HS-27A (cell line): Measurements from ENCODE around the gene NEO1.

ENCODE experiments used
- DNase-seq: peaks from one replicate; pipeline ENCODE4 v3.0.0-alpha.2; 2012; ENCODE audit warnings: low read depth, missing footprints

NEO1 gene

GRCh38 chr15:73051807-73052652 lies at the start of gene NEO1:
NEO1 (plus strand) TSS chr15:73052463; CDS start chr15:73052676, 213 bp downstream.
- peak; percentile 54 for DNase-seq

GRCh38 chr15:73004462-73004861 lies 47.8 kb upstream of the NEO1 start:
- no peak for DNase-seq

- DNase-seq: no peak
Measured at GRCh38 chr15:73005032-73005431, 47.2 kb upstream of the NEO1 start.

GRCh38 chr15:73005446-73005845 lies 46.8 kb upstream of the NEO1 start:
- DNase-seq: no peak

- DNase-seq: no peak
Measured at GRCh38 chr15:73006523-73006922, 45.7 kb upstream of the NEO1 start.

GRCh38 chr15:73009066-73010056 lies 42.9 kb upstream of the NEO1 start:
- DNase-seq: no peak

GRCh38 chr15:73010154-73011152 lies 41.8 kb upstream of the NEO1 start:
- DNase-seq: no peak

- DNase-seq: no peak
Measured at GRCh38 chr15:73014904-73015303, 37.4 kb upstream of the NEO1 start.

- DNase-seq: no peak
Measured at GRCh38 chr15:73015493-73015892, 36.8 kb upstream of the NEO1 start.

- no peak for DNase-seq
Measured at GRCh38 chr15:73017987-73018386, 34.3 kb upstream of the NEO1 start.

- DNase-seq: no peak
Measured at GRCh38 chr15:73019154-73019553, 33.1 kb upstream of the NEO1 start.

GRCh38 chr15:73019601-73020146 lies 32.6 kb upstream of the NEO1 start:
- no peak for DNase-seq

GRCh38 chr15:73021139-73021621 lies 31.1 kb upstream of the NEO1 start:
- DNase-seq: no peak

GRCh38 chr15:73022161-73022560 lies 30.1 kb upstream of the NEO1 start:
- no peak for DNase-seq

GRCh38 chr15:73023071-73023470 lies 29.2 kb upstream of the NEO1 start:
- no peak for DNase-seq

GRCh38 chr15:73024168-73024567 lies 28.1 kb upstream of the NEO1 start:
- DNase-seq: no peak

GRCh38 chr15:73026511-73027054 lies 25.7 kb upstream of the NEO1 start:
- DNase-seq: no peak

GRCh38 chr15:73028031-73028430 lies 24.2 kb upstream of the NEO1 start:
- DNase-seq: no peak

- DNase-seq: no peak
Measured at GRCh38 chr15:73028831-73029451, 23.3 kb upstream of the NEO1 start.

GRCh38 chr15:73030122-73030679 lies 22.1 kb upstream of the NEO1 start:
- no peak for DNase-seq
